ENCODE data around the gene GALM. TPM values are rescaled to one million over a fixed set of nuclear protein-coding genes. Genes with fewer than 3 reads are reported as not detected.

The GALM gene
- total and polyA plus RNA-seq, 4 donors: 6.7 to 17.4 (median 7.9) TPM

GRCh38 chr2:38775921-38776225, 110.0 kb downstream of the GALM start:
- Histone ChIP-seq H3K27ac (ENCODE audit: low read depth, low read length) (no peak overlapping the region), H3K4me1 (ENCODE audit: control insufficient read depth, insufficient read depth, low read length) (peaks cover 4% of the 10 kb centered on the region), H3K27me3 (ENCODE audit: control insufficient read depth, insufficient read depth, low read length) (no peaks in the 10 kb centered on the region), H3K9me3 (ENCODE audit: control insufficient read depth, insufficient read depth, low read length) (no peaks in the 10 kb centered on the region), H3K4me3 (ENCODE audit: low read depth, low read length) (no peak overlapping the region), H3K36me3 (ENCODE audit: control insufficient read depth, insufficient read depth, low read length) (peaks cover 1% of the 10 kb centered on the region)
- WGBS (ENCODE audit: insufficient coverage): 97% methylated on average over 5 of the region's 7 CpGs
- DNase-seq (ENCODE audit: low read depth in 4 of 6, low spot score in 6 of 6): no peak

GRCh38 chr2:38776531-38776930, 110.6 kb downstream of the GALM start:
- H3K4me1 ChIP-seq (ENCODE audit: control insufficient read depth, insufficient read depth, low read length): peaks cover 4% of the 10 kb centered on the region
- WGBS (ENCODE audit: insufficient coverage): 93% methylated on average over 6 of the region's 13 CpGs
- no peak overlapping the region for H3K4me3 ChIP-seq (ENCODE audit: low read depth, low read length)
- no peaks in the 10 kb centered on the region for H3K9me3 ChIP-seq (ENCODE audit: control insufficient read depth, insufficient read depth, low read length)
- H3K36me3 ChIP-seq (ENCODE audit: control insufficient read depth, insufficient read depth, low read length): peaks cover 6% of the 10 kb centered on the region
- H3K27ac ChIP-seq (ENCODE audit: low read depth, low read length): no peak overlapping the region
- H3K27me3 ChIP-seq (ENCODE audit: control insufficient read depth, insufficient read depth, low read length): no peaks in the 10 kb centered on the region
- DNase-seq (ENCODE audit: low read depth in 4 of 6, low spot score in 6 of 6): no peak

GRCh38 chr2:38778687-38779082, 112.8 kb downstream of the GALM start:
- Histone ChIP-seq H3K27ac (ENCODE audit: low read depth, low read length) (peak overlapping the region; percentile 84), H3K36me3 (ENCODE audit: control insufficient read depth, insufficient read depth, low read length) (peaks cover 10% of the 10 kb centered on the region), H3K27me3 (ENCODE audit: control insufficient read depth, insufficient read depth, low read length) (no peaks in the 10 kb centered on the region), H3K4me1 (ENCODE audit: control insufficient read depth, insufficient read depth, low read length) (peaks cover 4% of the 10 kb centered on the region), H3K9me3 (ENCODE audit: control insufficient read depth, insufficient read depth, low read length) (no peaks in the 10 kb centered on the region), H3K4me3 (ENCODE audit: low read depth, low read length) (peak overlapping the region; percentile 91)
- no peak for DNase-seq (ENCODE audit: low read depth in 4 of 6, low spot score in 6 of 6)
- no CpG with 5 or more reads among the region's 8 CpGs for WGBS (ENCODE audit: insufficient coverage)

GRCh38 chr2:38783586-38783985, 117.7 kb downstream of the GALM start:
- H3K4me1 ChIP-seq (ENCODE audit: control insufficient read depth, insufficient read depth, low read length): peaks cover 4% of the 10 kb centered on the region
- peaks cover 10% of the 10 kb centered on the region for H3K36me3 ChIP-seq (ENCODE audit: control insufficient read depth, insufficient read depth, low read length)
- DNase-seq (ENCODE audit: low read depth in 4 of 6, low spot score in 6 of 6): no peak
- no peak overlapping the region for H3K4me3 ChIP-seq (ENCODE audit: low read depth, low read length)
- H3K27me3 ChIP-seq (ENCODE audit: control insufficient read depth, insufficient read depth, low read length): no peaks in the 10 kb centered on the region
- no peaks in the 10 kb centered on the region for H3K9me3 ChIP-seq (ENCODE audit: control insufficient read depth, insufficient read depth, low read length)
- H3K27ac ChIP-seq (ENCODE audit: low read depth, low read length): no peak overlapping the region

Other genes with a start within 250 kb of the GALM start
- 10 to 100 TPM; 63.1 to 85.3 TPM for gene HNRNPLL, start 63.2 kb upstream of the GALM start, total RNA-seq
- 10 to 100 TPM; 53.2 to 56.3 TPM for gene HNRNPLL, start 63.2 kb upstream of the GALM start, polyA plus RNA-seq (ENCODE audit: insufficient read length in 2 of 2)
- 100 to 1,000 TPM; 115 to 123 TPM for gene SRSF7, start 85.2 kb downstream of the GALM start, total RNA-seq
- 100 to 1,000 TPM; 145 to 162 TPM for gene SRSF7, start 85.2 kb downstream of the GALM start, polyA plus RNA-seq (ENCODE audit: insufficient read length in 2 of 2)
- 10 to 100 TPM in 1 of 2 donors, 1 to 10 TPM in 1; 9.9 to 16.8 TPM for gene GEMIN6, start 112.1 kb downstream of the GALM start, total RNA-seq
- 10 to 100 TPM; 13.0 to 15.4 TPM for gene GEMIN6, start 112.1 kb downstream of the GALM start, polyA plus RNA-seq (ENCODE audit: insufficient read length in 2 of 2)
- 10 to 100 TPM; 31.8 to 37.8 TPM for gene DHX57, start 209.8 kb downstream of the GALM start, total RNA-seq
- gene DHX57, start 209.8 kb downstream of the GALM start, polyA plus RNA-seq (ENCODE audit: insufficient read length in 2 of 2): 10 to 100 TPM; 38.3 to 40.8 TPM
- 10 to 100 TPM; 16.7 to 60.2 TPM for gene MORN2, start 209.9 kb downstream of the GALM start, total RNA-seq
- 10 to 100 TPM; 42.1 to 47.1 TPM for gene MORN2, start 209.9 kb downstream of the GALM start, polyA plus RNA-seq (ENCODE audit: insufficient read length in 2 of 2)
- 1 to 10 TPM; 4.0 to 4.7 TPM for gene ARHGEF33, start 223.8 kb downstream of the GALM start, total RNA-seq
- gene ARHGEF33, start 223.8 kb downstream of the GALM start, polyA plus RNA-seq (ENCODE audit: insufficient read length in 2 of 2): 1 to 10 TPM; 4.7 to 5.5 TPM

Measured in spinal cord (tissue), 10 donors.